ENCODE data around the gene C11orf71.

GRCh38 chr11:114362958-114363357, 37.4 kb downstream of the C11orf71 start:
- TF ChIP-seq SUZ12 (IDR thresholded peaks at IDR 0.05): no peak
- no peak; the same call in 1 of the 2 replicates for TF ChIP-seq PKNOX1 (IDR thresholded peaks at IDR 0.05)
- no peak for TF ChIP-seq TARDBP (IDR thresholded peaks at IDR 0.05)

Data from HEK293T (cell line).